ENCODE results near the gene CTAGE1.

CTAGE1 gene

DNA sequence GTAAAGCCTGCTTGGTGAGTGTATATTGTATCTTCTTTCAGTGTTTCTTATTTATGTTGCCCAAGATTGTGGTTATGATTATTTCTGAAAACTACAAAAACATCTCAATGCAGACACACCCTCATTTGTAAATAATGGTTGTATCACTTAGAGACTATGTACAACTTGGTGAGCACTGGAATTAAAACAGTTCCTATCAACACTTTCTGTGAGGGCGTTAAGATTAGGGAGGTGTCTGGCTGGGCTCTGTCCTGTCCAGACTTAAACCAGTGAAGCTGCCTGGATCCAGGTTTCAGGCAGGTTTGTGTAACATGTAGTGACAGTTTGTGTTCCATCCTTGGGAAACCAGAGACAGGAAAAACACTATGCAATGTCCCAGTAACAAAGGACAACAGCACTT is 49.7 kb downstream of the CTAGE1 start:
- DNase-seq (ENCODE audit: low spot score), result no peak
- in situ Hi-C loops (cut with MboI; ENCODE audit: low pct_unique_long_range_greater_than_20kb, low sequenced_read_pairs, unreplicated experiment), result no loop called here
- TF ChIP-seq, protein P1, sequence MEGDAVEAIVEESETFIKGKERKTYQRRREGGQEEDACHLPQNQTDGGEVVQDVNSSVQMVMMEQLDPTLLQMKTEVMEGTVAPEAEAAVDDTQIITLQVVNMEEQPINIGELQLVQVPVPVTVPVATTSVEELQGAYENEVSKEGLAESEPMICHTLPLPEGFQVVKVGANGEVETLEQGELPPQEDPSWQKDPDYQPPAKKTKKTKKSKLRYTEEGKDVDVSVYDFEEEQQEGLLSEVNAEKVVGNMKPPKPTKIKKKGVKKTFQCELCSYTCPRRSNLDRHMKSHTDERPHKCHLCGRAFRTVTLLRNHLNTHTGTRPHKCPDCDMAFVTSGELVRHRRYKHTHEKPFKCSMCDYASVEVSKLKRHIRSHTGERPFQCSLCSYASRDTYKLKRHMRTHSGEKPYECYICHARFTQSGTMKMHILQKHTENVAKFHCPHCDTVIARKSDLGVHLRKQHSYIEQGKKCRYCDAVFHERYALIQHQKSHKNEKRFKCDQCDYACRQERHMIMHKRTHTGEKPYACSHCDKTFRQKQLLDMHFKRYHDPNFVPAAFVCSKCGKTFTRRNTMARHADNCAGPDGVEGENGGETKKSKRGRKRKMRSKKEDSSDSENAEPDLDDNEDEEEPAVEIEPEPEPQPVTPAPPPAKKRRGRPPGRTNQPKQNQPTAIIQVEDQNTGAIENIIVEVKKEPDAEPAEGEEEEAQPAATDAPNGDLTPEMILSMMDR (IDR thresholded peaks at IDR 0.05; ENCODE audit: extremely low read depth, insufficient read depth, missing control alignments), result no peak

DNA sequence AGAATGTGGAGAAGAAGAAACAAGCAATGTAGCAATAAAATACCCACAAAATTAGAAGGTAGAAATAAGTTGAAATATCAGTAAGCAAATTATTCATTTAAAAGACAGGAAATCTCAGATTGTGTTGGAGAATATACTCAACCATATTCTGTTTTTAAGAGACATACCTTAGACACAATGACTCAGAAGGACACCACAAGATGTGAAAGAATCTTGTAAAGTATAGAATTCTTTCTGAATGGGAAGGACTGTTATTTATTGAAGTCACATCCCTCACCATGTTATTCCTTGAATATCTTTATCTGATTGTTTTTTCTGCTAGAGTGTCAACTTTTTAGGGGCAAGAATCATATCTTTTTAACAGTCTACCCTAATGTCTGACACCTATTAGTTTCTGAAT is 50.4 kb downstream of the CTAGE1 start:
- TF ChIP-seq, protein P1 (IDR thresholded peaks at IDR 0.05; ENCODE audit: extremely low read depth, insufficient read depth, missing control alignments), result no peak
- no peak for DNase-seq (ENCODE audit: low spot score)
- in situ Hi-C loops (cut with MboI; ENCODE audit: low pct_unique_long_range_greater_than_20kb, low sequenced_read_pairs, unreplicated experiment), result no loop called here

DNA sequence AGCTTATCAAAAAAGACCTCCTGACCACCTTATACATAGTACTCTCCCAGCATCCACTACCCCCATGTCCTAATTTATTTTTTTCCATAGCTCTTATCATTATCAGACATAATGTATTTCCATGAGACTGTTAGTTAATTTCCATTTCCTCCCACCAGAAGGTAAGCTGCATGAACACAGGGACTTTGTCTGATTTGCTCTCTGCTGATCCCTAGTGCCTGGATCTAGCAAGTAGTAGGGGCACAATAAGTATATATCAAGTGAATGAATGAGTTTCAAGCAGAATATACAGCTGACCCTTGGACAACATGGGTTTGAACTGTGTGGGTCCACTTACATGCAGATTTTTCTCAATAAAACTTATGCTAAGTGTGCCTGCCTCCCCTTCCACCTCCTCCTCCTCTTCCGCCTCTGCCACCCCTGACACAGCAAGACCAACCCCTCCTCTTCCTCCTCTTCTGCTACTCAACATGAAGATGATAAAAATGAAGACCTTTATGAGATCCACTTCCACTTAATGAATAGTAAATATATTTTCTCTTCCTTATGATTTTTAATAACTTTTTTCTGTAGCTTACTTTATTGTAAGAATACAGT is 53.8 kb downstream of the CTAGE1 start:
- no peak for DNase-seq (ENCODE audit: low spot score)
- in situ Hi-C loops (cut with MboI; ENCODE audit: low pct_unique_long_range_greater_than_20kb, low sequenced_read_pairs, unreplicated experiment), result no loop called here
- TF ChIP-seq, protein P1 (IDR thresholded peaks at IDR 0.05; ENCODE audit: extremely low read depth, insufficient read depth, missing control alignments), result no peak
